GM18870 (cell line): ENCODE results near the gene KLC1.

Experiments
- ATAC-seq: cut with Tn5 transposase; IDR thresholded peaks from one replicate; pipeline ENCODE4 v1.9.1; 2021; ENCODE audit warnings: moderate library complexity; ENCODE audit not compliant: unreplicated experiment

Gene KLC1

DNA sequence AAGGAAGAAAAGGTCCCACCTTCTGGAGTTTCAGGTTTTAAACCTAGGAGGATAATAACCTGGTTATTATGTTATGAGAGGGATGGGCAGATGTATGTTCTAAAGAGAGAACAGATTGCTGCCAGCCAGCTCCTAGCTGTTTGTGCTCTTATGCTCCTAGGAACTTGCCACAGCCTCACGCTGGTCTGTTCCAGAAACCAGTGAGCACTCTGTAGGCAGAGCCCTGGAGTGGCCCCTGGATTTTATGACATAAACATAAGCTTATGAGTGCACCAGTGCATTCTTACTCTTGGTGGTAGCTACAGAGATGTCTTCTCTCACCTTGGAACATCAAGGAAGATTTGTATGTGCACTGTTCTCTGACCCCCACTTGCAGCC, 27.7 kb downstream of the KLC1 start:
- ATAC-seq: no peak

DNA sequence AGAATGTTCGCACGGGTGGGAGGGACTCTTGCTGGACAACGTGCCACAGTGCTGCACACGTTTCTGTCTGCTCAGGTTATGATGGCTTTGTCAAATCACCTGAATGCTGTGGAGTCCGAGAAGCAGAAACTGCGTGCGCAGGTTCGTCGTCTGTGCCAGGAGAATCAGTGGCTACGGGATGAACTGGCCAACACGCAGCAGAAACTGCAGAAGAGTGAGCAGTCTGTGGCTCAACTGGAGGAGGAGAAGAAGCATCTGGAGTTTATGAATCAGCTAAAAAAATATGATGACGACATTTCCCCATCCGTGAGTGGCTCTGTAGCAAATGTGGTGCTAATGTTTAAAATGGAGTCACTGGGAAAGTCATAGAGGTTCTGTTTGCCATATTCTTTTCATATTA, 28.5 kb downstream of the KLC1 start:
- no peak for ATAC-seq

DNA sequence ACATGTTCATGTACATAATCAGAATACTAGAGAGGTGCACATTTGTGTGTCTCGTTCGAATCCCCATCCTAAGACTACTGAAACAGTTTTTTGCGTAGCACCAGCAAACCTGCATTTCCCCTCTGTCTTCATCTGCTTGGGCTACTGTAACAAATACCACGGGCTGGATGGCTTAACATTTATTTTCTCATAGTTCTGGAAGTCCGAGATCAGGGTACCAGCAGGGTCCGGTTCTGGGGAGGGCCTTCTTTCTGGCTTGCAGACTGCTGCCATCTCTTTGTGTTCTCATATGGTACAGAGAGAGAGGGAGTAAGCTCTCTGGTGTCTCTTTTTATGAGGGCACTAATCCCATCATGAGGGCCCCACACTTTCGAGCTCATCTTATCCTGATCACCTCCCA, 30.6 kb downstream of the KLC1 start:
- ATAC-seq: no peak

DNA sequence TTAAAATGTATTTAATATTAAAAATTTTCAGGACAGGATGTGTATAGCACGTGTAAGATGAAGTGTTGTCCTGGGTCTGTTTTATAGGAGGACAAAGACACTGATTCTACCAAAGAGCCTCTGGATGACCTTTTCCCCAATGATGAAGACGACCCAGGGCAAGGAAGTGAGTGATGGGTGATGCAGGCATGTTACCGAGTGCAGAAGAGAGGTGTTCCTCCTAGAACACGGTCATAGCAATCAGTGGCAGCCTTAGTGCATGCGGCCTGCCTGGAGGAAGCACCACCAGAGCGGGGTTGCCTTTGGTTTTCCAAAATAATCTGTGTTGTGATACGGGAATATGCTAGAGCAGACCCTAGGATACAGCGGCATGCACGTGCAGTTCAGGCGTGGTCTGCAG, 33.0 kb downstream of the KLC1 start:
- ATAC-seq: no peak

DNA sequence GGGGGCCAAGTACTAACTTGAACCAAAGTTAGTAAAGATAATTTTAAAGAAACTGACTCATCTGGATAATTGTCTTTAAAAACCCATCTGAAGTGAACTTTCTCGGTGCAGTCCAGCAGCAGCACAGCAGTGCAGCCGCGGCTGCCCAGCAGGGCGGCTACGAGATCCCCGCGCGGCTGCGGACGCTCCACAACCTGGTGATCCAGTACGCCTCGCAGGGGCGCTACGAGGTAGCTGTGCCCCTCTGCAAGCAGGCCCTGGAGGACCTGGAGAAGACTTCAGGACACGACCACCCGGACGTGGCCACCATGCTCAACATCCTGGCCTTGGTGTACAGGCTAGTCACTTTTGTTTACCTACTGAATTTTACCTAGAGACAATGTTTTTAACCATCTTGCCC, 33.6 kb downstream of the KLC1 start:
- no peak for ATAC-seq

DNA sequence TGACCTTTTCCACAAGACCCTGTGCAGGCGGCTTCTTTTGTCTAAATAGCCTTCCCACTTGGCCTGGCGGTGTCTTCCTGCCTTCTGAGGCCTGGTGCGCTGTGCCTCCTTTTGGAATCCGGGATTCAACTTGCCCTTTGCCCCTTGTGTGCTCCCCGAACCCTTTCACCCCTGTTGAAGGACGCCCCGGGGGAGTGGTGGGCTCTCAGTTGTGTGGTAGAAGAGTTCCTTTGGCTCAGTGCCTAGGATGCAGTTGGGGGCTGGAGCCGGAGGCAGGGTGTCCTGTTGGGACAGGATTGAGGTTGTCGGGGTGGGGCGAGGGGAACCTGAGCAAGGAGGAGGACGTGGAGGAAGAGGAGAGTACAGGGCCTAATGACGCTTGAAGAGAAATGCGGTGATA, 34.5 kb downstream of the KLC1 start:
- ATAC-seq: no peak

GRCh38 chr14:103667671-103668070, 38.7 kb downstream of the KLC1 start:
- ATAC-seq: no peak

DNA sequence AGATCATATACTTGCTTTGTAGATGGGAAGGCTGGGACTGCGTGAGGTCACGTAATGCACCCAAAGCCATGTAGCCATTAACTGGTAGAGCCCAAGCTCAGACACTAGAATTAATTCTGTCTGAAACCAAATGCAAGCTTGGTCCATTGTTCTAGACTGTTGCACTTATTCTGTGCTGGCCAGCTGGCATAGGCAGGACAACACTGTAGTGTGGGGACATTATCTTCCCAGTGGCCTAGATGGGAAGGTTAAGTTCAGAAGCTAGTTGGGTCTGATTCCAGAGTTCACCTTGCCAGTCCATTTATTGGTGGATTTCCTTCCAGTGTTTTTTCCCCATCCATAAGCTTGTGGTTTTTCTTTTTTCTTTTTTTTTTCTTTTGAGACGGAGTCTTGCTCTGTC, 39.1 kb downstream of the KLC1 start:
- ATAC-seq: no peak

GRCh38 chr14:103669370-103669769, 40.4 kb downstream of the KLC1 start:
- no peak for ATAC-seq

DNA sequence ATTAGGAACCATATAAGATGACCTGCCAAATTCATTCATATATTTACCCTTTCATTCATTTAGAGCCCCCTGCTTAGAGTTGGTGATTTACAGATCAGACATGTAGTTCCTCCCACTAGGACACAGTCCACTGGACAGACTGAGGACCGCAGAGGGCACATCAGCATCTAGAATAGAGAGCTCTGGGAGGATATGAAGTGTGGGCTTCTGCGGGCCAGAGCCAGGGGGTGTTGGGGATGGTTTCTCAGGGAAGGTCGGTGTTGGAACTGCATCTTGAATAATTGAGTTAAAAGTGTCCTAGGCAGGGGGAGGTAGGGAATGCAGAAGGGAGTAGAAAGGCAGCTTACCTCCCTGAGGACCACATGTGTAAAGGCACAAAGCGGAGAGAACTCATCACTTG, 42.9 kb downstream of the KLC1 start:
- ATAC-seq: no peak

- no peak for ATAC-seq
Measured at GRCh38 chr14:103675957-103676356, 46.9 kb downstream of the KLC1 start.

- no peak for ATAC-seq
Measured at GRCh38 chr14:103676881-103677675, 48.1 kb downstream of the KLC1 start.

DNA sequence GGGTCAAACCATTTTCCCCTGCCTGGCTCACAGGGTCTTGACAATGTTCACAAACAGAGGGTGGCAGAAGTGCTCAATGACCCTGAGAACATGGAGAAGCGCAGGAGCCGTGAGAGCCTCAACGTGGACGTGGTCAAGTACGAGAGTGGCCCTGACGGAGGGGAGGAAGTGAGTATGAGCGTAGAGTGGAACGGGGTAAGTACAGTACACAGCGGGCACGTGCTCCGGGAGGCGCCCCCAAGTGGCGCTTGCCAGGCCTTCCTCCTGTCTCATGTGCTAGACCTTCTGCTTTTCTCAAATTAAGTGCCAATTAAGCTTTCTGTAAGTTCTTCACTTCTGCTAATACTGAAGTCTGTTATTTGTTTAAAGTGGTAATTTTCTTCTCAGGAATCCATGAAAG, 50.3 kb downstream of the KLC1 start:
- ATAC-seq: no peak

GRCh38 chr14:103680491-103681231, 51.6 kb downstream of the KLC1 start:
- ATAC-seq: no peak

DNA sequence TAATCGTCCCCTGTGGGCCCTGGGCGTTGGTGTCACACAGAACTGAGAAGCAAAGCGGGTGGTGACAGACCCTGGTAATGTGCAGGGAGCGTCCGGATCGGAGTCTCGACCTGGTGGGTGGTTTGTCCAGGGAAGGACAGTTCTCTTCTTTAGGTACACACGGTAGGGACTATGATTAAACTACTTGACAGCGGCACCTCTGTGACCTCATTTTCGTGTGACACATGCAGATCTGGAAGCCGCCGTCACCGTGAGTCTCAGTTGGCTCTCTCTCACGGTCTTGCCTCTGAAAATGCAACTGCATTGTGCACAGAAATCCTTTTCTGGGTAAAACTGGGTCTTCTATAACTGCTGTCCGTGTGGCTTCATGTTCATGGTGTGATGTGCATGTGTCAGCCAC, 54.1 kb downstream of the KLC1 start:
- no peak for ATAC-seq

DNA sequence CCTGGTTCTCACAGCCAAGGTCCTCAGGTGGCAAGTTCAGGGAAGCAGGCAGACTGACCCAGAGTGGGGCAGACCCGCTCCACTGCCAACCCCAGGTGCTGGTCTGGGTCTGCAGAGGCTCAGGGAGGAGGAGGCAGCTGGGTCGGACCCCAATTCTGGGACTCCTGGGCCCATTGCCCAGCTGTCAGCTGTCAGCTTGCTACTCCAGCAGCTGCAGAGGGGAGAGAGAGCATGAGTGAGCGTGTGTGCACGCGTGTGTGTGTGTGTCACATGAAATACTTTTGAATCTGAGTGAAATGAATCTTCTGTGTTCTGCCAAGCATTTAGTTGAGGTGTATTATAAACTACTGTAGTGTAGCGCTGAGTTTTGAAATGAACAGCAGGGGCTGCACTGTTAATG, 55.5 kb downstream of the KLC1 start:
- ATAC-seq: no peak

DNA sequence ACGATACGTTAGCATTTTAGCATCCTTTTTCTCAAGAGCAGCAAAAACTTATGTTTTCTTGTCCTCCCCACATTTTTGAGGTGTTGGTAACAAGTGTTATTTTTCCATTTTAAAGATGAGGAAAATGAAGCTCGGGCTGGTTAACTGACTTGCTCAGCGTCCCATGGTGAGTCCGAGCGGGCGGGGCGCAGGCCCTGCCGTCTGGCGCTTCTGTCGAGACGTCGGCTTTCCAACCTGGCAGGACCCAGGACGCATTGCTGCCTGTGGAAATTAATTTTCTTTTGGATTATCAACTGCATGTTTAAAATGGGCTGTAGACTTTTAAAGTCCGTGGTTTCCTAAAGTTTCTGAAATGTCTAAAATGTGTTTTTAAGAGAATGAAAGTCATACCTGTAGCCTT, 55.9 kb downstream of the KLC1 start:
- no peak for ATAC-seq

DNA sequence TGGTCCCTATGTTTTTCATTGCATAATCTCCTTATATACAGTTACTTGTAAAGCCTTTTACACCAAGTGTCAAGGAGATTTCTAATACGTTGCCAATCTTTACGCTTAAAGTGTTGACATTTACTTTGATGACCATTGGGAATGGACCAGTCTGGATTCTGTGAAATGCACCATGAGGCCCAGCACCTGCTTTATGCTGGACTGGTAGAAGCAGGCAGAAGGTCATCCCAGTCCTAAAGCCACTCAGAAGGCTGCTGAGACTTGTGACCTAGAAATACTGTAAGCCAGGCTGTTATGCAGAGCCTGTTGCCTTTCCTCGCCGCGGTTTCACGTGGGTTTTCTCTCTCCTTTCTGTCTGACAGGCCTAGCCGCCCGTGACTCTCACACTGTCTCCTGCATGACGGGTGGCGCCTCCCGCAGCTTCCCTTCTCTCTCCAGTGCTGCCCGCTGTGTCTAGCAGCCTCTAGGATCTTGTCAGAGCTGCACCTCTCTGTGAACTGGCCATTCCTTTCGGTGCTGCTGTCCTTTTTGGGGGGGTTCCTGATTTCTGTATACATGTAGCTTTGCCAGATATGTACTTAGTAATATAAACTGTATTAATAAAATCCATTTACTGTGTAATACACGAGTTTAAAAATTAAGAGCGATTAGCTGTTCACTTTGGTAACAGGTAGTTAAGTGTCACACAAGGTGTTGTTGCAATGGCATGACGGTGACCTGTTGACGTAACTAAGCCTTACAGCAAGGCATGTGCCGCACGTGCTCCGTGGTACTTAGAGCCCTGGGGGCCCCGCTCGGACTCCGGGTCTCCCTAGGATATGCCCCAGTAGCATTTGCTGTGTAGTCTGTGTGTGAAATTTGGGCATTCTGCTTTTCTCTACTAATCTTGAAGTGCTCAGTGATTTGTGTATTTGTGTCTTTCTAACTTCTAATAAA, 56.5 kb downstream of the KLC1 start:
- no peak for ATAC-seq

DNA sequence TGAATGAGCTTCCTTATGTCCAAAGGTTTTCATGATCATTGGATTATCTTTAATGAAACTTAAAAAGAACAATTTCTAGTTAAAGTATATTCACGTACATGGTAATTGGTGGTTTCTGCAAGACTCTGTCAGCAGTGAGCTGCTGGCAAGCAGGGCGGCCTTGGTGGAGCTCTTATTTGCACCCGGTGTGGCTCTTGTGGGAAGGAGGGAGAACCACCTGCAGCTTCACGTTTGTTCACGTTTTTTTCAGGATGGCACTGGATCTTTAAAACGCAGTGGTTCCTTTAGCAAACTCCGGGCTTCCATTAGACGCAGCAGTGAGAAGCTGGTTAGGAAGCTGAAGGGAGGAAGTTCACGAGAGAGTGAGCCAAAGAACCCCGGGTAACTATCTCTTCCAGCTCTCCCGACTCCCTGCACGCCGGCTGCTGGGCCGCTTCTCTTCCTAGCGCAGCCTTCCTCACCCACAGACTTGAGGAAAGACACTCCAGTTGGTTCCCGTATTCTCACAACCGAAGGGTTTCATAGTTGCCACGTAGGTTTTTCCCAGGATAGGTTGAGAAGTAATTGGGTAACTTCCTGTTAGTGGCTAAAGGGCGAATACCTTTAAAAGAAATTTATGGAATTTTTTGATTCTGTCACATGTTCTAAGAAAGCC, 57.9 kb downstream of the KLC1 start:
- no peak for ATAC-seq

GRCh38 chr14:103687712-103688111, 58.7 kb downstream of the KLC1 start:
- no peak for ATAC-seq

- no peak for ATAC-seq
Measured at GRCh38 chr14:103688441-103688840, 59.4 kb downstream of the KLC1 start.
